GM18505 (cell line): ENCODE results near the gene SPECC1L.

ENCODE experiments used
- ATAC-seq: cut with Tn5 transposase; IDR thresholded peaks from one replicate; pipeline ENCODE4 v1.9.1; 2021; ENCODE audit not compliant: unreplicated experiment
- POLR2A ChIP-seq: IDR thresholded peaks from 4 replicates; pipeline ENCODE4 v1.6.1; 2011; ENCODE audit warnings: borderline replicate concordance; ENCODE audit not compliant: insufficient read depth, insufficient read length; ENCODE audit errors: extremely low read depth

SPECC1L gene

GRCh38 chr22:24407884-24408283 is 137.3 kb downstream of the SPECC1L start:
- ATAC-seq: no peak
- no peak for TF ChIP-seq POLR2A

- TF ChIP-seq POLR2A: no peak
- no peak for ATAC-seq
Observed at GRCh38 chr22:24408630-24409029, 138.0 kb downstream of the SPECC1L start.

GRCh38 chr22:24409707-24410106 is 139.1 kb downstream of the SPECC1L start:
- TF ChIP-seq POLR2A: no peak
- no peak for ATAC-seq

- no peak for TF ChIP-seq POLR2A
- ATAC-seq: no peak
Observed at GRCh38 chr22:24410110-24410856, 139.7 kb downstream of the SPECC1L start.

GRCh38 chr22:24411256-24412004 is 140.8 kb downstream of the SPECC1L start:
- ATAC-seq: no peak
- TF ChIP-seq POLR2A: no peak

- TF ChIP-seq POLR2A: no peak
- no peak for ATAC-seq
Observed at GRCh38 chr22:24412274-24412673, 141.6 kb downstream of the SPECC1L start.

- no peak for ATAC-seq
- no peak for TF ChIP-seq POLR2A
Observed at GRCh38 chr22:24413271-24413670, 142.6 kb downstream of the SPECC1L start.

- TF ChIP-seq POLR2A: no peak
- no peak for ATAC-seq
Observed at GRCh38 chr22:24413736-24414385, 143.2 kb downstream of the SPECC1L start.

GRCh38 chr22:24414523-24414922 is 143.9 kb downstream of the SPECC1L start:
- TF ChIP-seq POLR2A: no peak
- no peak for ATAC-seq

- no peak for TF ChIP-seq POLR2A
- ATAC-seq: no peak
Observed at GRCh38 chr22:24414984-24415945, 144.6 kb downstream of the SPECC1L start.

GRCh38 chr22:24416095-24416494 is 145.5 kb downstream of the SPECC1L start:
- ATAC-seq: no peak

GRCh38 chr22:24416611-24417010 is 146.0 kb downstream of the SPECC1L start:
- no peak for ATAC-seq
- TF ChIP-seq POLR2A: no peak

More at GRCh38 chr22:24416095-24416494, 145.5 kb downstream of the SPECC1L start:
- no peak for TF ChIP-seq POLR2A
